IMR-90 (cell line): ENCODE results near the gene SLC12A4. TPM values are rescaled to one million over a fixed set of nuclear protein-coding genes. Genes with fewer than 3 reads are reported as not detected.

Source experiments
- ATAC-seq: fragments of 200-7000 bp; cut with Tn5 transposase; 2 replicates; pipeline ENCODE4 v1.9.1; 2020; ENCODE audit warnings: low read depth, mild to moderate bottlenecking, moderate library complexity
- BruUV-seq: library from RNA; stranded (reverse); fragments of 400-500 nt; replicated peaks from 2 replicates; lab custom pipeline; 2021; lab: Mats Ljungman, UMichigan
- CTCF ChIA-PET: fragments of 300-600 bp; formaldehyde crosslinking; extraction: SDS; loops from one replicate; lab custom pipeline; 2021; ENCODE audit warnings: antibody characterized with exemption; lab: Yijun Ruan, JAX
- POLR2A ChIA-PET: fragments of 300-600 bp; sonication (Branson Sonifier 250); formaldehyde crosslinking; loops from one replicate; lab custom pipeline; 2022; ENCODE audit warnings: antibody characterized with exemption; ENCODE audit not compliant: unreplicated experiment; lab: Charles Lee
- DNase-seq: peaks from one replicate; pipeline ENCODE4 v3.0.0; 2013
- H2AFZ ChIP-seq: replicated peaks from 2 replicates; pipeline ENCODE3; 2013; ENCODE audit warnings: low read length, mild to moderate bottlenecking; ENCODE audit not compliant: poor library complexity
- H2AK5ac ChIP-seq: 2 replicates; pipeline ENCODE4 v1.6.1; 2013; ENCODE audit warnings: low read depth, low read length, inconsistent platforms
- H2AK9ac ChIP-seq: replicated peaks from 2 replicates; pipeline ENCODE3; 2013; ENCODE audit warnings: mild to moderate bottlenecking, low read depth, low read length, moderate library complexity; ENCODE audit not compliant: poor library complexity
- H2BK120ac ChIP-seq: 2 replicates; pipeline ENCODE4 v1.6.1; 2013; ENCODE audit warnings: low read depth, low read length, inconsistent platforms
- H2BK15ac ChIP-seq: 3 replicates; pipeline ENCODE4 v1.6.1; 2013; ENCODE audit warnings: low read depth, low read length, inconsistent platforms
- H2BK20ac ChIP-seq: 2 replicates; pipeline ENCODE4 v1.6.1; 2013; ENCODE audit warnings: low read depth, mild to moderate bottlenecking, inconsistent platforms, low read length, moderate library complexity
- H2BK5ac ChIP-seq: 2 replicates; pipeline ENCODE4 v1.6.1; 2013; ENCODE audit warnings: mild to moderate bottlenecking, low read depth, low read length, inconsistent platforms; ENCODE audit not compliant: poor library complexity, severe bottlenecking
- H3K14ac ChIP-seq: replicated peaks from 2 replicates; pipeline ENCODE4 v1.6.1; 2013; ENCODE audit warnings: low read depth, low read length, inconsistent platforms
- H3K18ac ChIP-seq: 2 replicates; pipeline ENCODE4 v1.6.1; 2013; ENCODE audit warnings: low read depth, low read length, control low read depth
- H3K23ac ChIP-seq: 2 replicates; pipeline ENCODE4 v1.6.1; 2013; ENCODE audit warnings: low read depth, low read length, inconsistent platforms
- H3K27ac ChIP-seq: 2 replicates; pipeline ENCODE4 v1.5.1; 2013; ENCODE audit warnings: mild to moderate bottlenecking, control low read depth, low read length; ENCODE audit not compliant: insufficient read depth
- H3K27me3 ChIP-seq: 2 replicates; pipeline ENCODE4 v1.6.1; 2013; ENCODE audit warnings: low read length; ENCODE audit not compliant: control insufficient read depth, insufficient read depth
- H3K36me3 ChIP-seq: 2 replicates; pipeline ENCODE4 v1.6.1; 2013; ENCODE audit warnings: low read length, mixed read lengths; ENCODE audit not compliant: control insufficient read depth, insufficient read depth
- H3K4ac ChIP-seq: 2 replicates; pipeline ENCODE4 v1.6.1; 2013; ENCODE audit warnings: low read depth, low read length, inconsistent platforms
- H3K4me1 ChIP-seq: 2 replicates; pipeline ENCODE4 v1.6.1; 2013; ENCODE audit warnings: low read length, mixed read lengths; ENCODE audit not compliant: control insufficient read depth, insufficient read depth
- H3K4me2 ChIP-seq: 2 replicates; pipeline ENCODE4 v1.6.1; 2013; ENCODE audit warnings: low read depth, mild to moderate bottlenecking, control low read depth, low read length, moderate library complexity
- H3K4me3 ChIP-seq: 2 replicates; pipeline ENCODE4 v1.5.1; 2013; ENCODE audit warnings: low read depth, mild to moderate bottlenecking, control low read depth, low read length, moderate library complexity; ENCODE audit not compliant: insufficient read depth
- H3K56ac ChIP-seq: 2 replicates; pipeline ENCODE4 v1.6.1; 2013; ENCODE audit warnings: low read length, inconsistent platforms; ENCODE audit not compliant: insufficient read depth; ENCODE audit errors: extremely low read depth
- H3K79me1 ChIP-seq, 2 experiments: 2 replicates each; pipeline ENCODE4 v1.6.1; 2013; ENCODE audit warnings: low read length in 2 of 2, inconsistent platforms in 1 of 2, low read depth in 1 of 2
- H3K9ac ChIP-seq: 2 replicates; pipeline ENCODE4 v1.6.1; 2013; ENCODE audit warnings: low read depth, low read length, control low read depth
- H3K9me1 ChIP-seq: 2 replicates; pipeline ENCODE4 v1.6.1; 2013; ENCODE audit warnings: low read length, inconsistent platforms; ENCODE audit not compliant: insufficient read depth
- H3K9me3 ChIP-seq: 2 replicates; pipeline ENCODE4 v1.6.1; 2013; ENCODE audit warnings: low read length; ENCODE audit not compliant: control insufficient read depth, insufficient read depth
- H4K20me1 ChIP-seq: 2 replicates; pipeline ENCODE4 v1.6.1; 2013; ENCODE audit warnings: low read length, inconsistent platforms; ENCODE audit not compliant: insufficient read depth
- H4K5ac ChIP-seq: 2 replicates; pipeline ENCODE4 v1.6.1; 2013; ENCODE audit warnings: mild to moderate bottlenecking, low read depth, low read length, control low read depth
- H4K8ac ChIP-seq, 2 experiments: 2 replicates each; pipeline ENCODE4 v1.6.1; 2013; ENCODE audit warnings: low read depth in 2 of 2, low read length in 2 of 2, control low read depth in 1 of 2, inconsistent platforms in 1 of 2
- H4K91ac ChIP-seq: 2 replicates; pipeline ENCODE4 v1.6.1; 2013; ENCODE audit warnings: low read depth, low read length, inconsistent platforms; ENCODE audit not compliant: insufficient read depth
- CEBPB ChIP-seq: IDR thresholded peaks from 2 replicates; pipeline ENCODE4 v1.6.1; 2012; ENCODE audit warnings: low read depth, low read length, improper control_type of control experiment
- CHD1 ChIP-seq: IDR thresholded peaks from 2 replicates; pipeline ENCODE4 v1.6.1; 2012; ENCODE audit warnings: low read depth, low read length, improper control_type of control experiment
- MAZ ChIP-seq: IDR thresholded peaks from 2 replicates; pipeline ENCODE4 v1.6.1; 2012; ENCODE audit warnings: low read depth, mild to moderate bottlenecking, low read length, improper control_type of control experiment, moderate library complexity, borderline replicate concordance
- MXI1 ChIP-seq: IDR thresholded peaks from 2 replicates; pipeline ENCODE4 v1.6.1; 2012; ENCODE audit warnings: low read depth, mild to moderate bottlenecking, low read length, moderate library complexity, borderline replicate concordance
- NFE2L2 ChIP-seq: fragments of 150-350 bp; IDR thresholded peaks from 2 replicates; pipeline ENCODE4 v1.6.1; 2016; ENCODE audit warnings: low read depth, mild to moderate bottlenecking, low read length
- POLR2A ChIP-seq: IDR thresholded peaks from 2 replicates; pipeline ENCODE4 v1.6.1; 2012; ENCODE audit warnings: mild to moderate bottlenecking, low read depth, low read length
- WGBS, 2 experiments: methylation state at CpG; one replicate each; pipeline versions ENCODE4 v1.1.5 to v1.1.7; 2013; ENCODE audit warnings: missing lambda C conversion rate in 2 of 2; ENCODE audit not compliant: insufficient read length in 1 of 2; ENCODE audit errors: extremely low coverage in 2 of 2; 5-methylcytosine and 5-hydroxymethylcytosine counted together
- dilution Hi-C: fragments of 300-500 bp; cut with HindIII; formaldehyde crosslinking; loops from one replicate; pipeline ENCODE4 v1.14.3; 2018; ENCODE audit warnings: low sequenced_read_pairs; ENCODE audit not compliant: unreplicated experiment
- in situ Hi-C: fragments of 300-500 bp; cut with MboI; formaldehyde crosslinking; loops from 3 replicates; pipeline ENCODE4 v1.14.3; 2019; ENCODE audit warnings: low sequenced_read_pairs, inconsistent platforms, mixed read lengths
- intact Hi-C: fragments of 100-400 bp; cut with micrococcal nuclease; formaldehyde crosslinking; loops from 2 replicates; pipeline ENCODE4 v1.10.0; 2022
- polyA plus RNA-seq, 3 experiments: library from polyadenylated mRNA; depleted of rRNA; stranded (reverse); fragments of >200 nt; gene quantifications; 2 replicates each; pipeline ENCODE4 v1.2.3, GENCODE V29; 2012; ENCODE audit warnings: low replicate concordance in 1 of 3
- total RNA-seq: library from RNA; depleted of rRNA; stranded (reverse); fragments of >200 nt; gene quantifications from 2 replicates; pipeline ENCODE4 v1.2.3, GENCODE V29; 2012
- TF ChIP-seq, protein P1 (sequence below): fragments of 150-350 bp; IDR thresholded peaks from 2 replicates; pipeline ENCODE4 v1.6.1; 2017; ENCODE audit warnings: mild to moderate bottlenecking, antibody characterized with exemption, low read length, low read depth
- TF ChIP-seq, protein P2 (sequence below): fragments of 150-350 bp; IDR thresholded peaks from 2 replicates; pipeline ENCODE4 v1.6.1; 2016; ENCODE audit warnings: low read depth, mild to moderate bottlenecking, low read length, moderate library complexity, borderline replicate concordance

The SLC12A4 gene
- total and polyA plus RNA-seq, 2 of the 4 experiments (the other 2 are of a cell fraction), result 36.6 to 132 TPM

DNA sequence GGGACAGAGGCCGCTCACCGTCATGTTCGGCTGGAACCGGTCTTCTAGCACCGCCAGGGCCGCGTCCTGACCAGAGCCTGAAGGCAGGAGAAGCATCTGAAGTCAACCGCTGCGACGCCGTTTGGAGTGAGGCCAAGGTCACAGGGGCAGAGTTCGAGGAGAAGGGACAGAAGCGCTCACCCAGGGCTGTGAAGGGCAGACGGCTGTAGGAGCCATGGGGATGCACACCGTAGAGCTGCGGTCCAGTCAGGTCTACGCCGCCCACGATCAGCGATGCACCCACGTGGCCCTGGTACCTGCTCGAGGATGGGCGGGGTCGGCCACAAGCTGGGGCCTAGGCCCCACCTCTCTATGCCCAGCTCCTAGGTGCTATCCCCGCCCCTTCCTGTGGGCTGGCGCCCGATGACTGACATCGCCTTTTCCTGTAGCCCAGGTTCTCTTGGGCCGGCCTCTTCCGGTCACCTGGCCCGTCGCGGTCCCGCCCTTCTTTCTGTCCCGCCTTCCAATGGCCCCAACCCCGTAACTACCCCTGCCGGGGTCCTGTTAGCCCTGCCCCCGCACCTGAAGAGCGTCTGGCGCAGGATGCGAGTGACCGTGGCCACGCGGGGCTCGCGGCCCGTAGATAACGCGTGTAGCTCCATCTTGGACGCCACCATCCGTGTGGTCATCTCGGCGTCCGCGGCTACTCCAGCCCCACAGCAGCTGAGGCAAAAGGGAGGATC, 32.9 kb downstream of the SLC12A4 start:
- Histone ChIP-seq H2BK120ac (peak overlapping the region; percentile 55; the same call in 1 of the 2 replicates), H3K14ac (peak overlapping the region; percentile 99), H3K27me3 (no peaks in the 10 kb centered on the region), H2BK20ac (no peak overlapping the region), H2AFZ (peak overlapping the region; percentile 99), H3K4ac (peak overlapping the region; percentile 95), H3K4me2 (peak overlapping the region; percentile 94), H3K56ac (peak overlapping the region; percentile 89), H4K91ac (peak overlapping the region; percentile 93), H4K20me1 (peaks cover 14% of the 10 kb centered on the region), H4K5ac (peak overlapping the region; percentile 87), H4K8ac (peak overlapping the region; percentile 91 to 97), H2BK5ac (peak overlapping the region; percentile 89), H3K23ac (peak overlapping the region; percentile 97), H3K9me3 (no peaks in the 10 kb centered on the region), H3K79me1 (peaks cover 14 to 50% of the 10 kb centered on the region in 2 experiments; a peak in 3 of 4 replicates), H3K27ac (peak overlapping the region; percentile 98), H3K9ac (peak overlapping the region; percentile 99), H2BK15ac (no peak overlapping the region), H3K9me1 (peaks cover 12% of the 10 kb centered on the region), H2AK5ac (peak overlapping the region; percentile 98), H3K4me1 (peaks cover 11% of the 10 kb centered on the region), H2AK9ac (peak overlapping the region; percentile 100), H3K18ac (peak overlapping the region; percentile 26), H3K36me3 (peaks cover 18% of the 10 kb centered on the region), H3K4me3 (peak overlapping the region; percentile 94)
- peak; percentile 81 for ATAC-seq
- CTCF ChIA-PET, result interaction anchor here (0.6 to 3.0 kb wide), 2 partner anchors 18 to 119 kb away, joined by 3 to 16 read pairs; no protein-coding TSS in a partner anchor
- WGBS, 2 experiments, result 1% methylated on average over 30 of the region's 55 CpGs; no CpG with 5 or more reads in 1 of the 2 experiments
- intact Hi-C loops, result loop anchor here (1.0 to 5.0 kb wide), 2 partner anchors 105 to 373 kb away; partner anchors contain the start of gene CTCF
- no TSS peak for BruUV-seq
- POLR2A ChIA-PET, result interaction anchor here (0.5 to 0.7 kb wide), 3 partner anchors 151 to 414 kb away, joined by 3 read pairs; partner anchors contain the start of gene ACD
- dilution Hi-C loops, result no loop called here
- in situ Hi-C loops, result loop anchor here (25.0 kb wide), 1 partner anchor 398 kb away; the partner anchor contains the start of gene RIPOR1
- peak; percentile 87 for DNase-seq
- TF ChIP-seq NFE2L2, result no peak
- TF ChIP-seq POLR2A, result peak; percentile 70; the same call in 1 of the 2 replicates
- TF ChIP-seq, protein P1, sequence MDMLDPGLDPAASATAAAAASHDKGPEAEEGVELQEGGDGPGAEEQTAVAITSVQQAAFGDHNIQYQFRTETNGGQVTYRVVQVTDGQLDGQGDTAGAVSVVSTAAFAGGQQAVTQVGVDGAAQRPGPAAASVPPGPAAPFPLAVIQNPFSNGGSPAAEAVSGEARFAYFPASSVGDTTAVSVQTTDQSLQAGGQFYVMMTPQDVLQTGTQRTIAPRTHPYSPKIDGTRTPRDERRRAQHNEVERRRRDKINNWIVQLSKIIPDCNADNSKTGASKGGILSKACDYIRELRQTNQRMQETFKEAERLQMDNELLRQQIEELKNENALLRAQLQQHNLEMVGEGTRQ, result peak; percentile 91
- TF ChIP-seq MAZ, result peak; percentile 37; the same call in 1 of the 2 replicates
- TF ChIP-seq MXI1, result 0 out of 2 replicates have a peak, but pooled peaks have one; percentile 60
- TF ChIP-seq CHD1, result 0 out of 2 replicates have a peak, but pooled peaks have one; percentile 51
- TF ChIP-seq, protein P2, sequence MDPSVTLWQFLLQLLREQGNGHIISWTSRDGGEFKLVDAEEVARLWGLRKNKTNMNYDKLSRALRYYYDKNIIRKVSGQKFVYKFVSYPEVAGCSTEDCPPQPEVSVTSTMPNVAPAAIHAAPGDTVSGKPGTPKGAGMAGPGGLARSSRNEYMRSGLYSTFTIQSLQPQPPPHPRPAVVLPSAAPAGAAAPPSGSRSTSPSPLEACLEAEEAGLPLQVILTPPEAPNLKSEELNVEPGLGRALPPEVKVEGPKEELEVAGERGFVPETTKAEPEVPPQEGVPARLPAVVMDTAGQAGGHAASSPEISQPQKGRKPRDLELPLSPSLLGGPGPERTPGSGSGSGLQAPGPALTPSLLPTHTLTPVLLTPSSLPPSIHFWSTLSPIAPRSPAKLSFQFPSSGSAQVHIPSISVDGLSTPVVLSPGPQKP, result no peak
- no peak for TF ChIP-seq CEBPB
